Gastrocnemius medialis (tissue), 4 donors: Measurements from ENCODE around the gene SAMMSON. TPM values are rescaled to one million over a fixed set of nuclear protein-coding genes. Genes with fewer than 3 reads are reported as not detected.

ENCODE experiments used
- ATAC-seq, 2 donors: fragments of 150-250 bp; one replicate each; pipeline ENCODE4 v1.9.1; 2016
- DNase-seq, 2 donors: peaks; one replicate each; pipeline ENCODE4 v3.0.0-alpha.2; 2019
- H3K27ac ChIP-seq, 4 donors: fragments of 200-600 bp; sonication (generic); 1 replicate in 1 of 4; 2 replicates in 3 of 4; pipeline ENCODE4 v1.5.1; 2016 to 2018; ENCODE audit warnings: mild to moderate bottlenecking in 2 of 4, moderate library complexity in 1 of 4
- H3K27me3 ChIP-seq, 3 donors: fragments of 200-600 bp; sonication (generic) in 2 of 3; 1 replicate in 1 of 3; 2 replicates in 2 of 3; pipeline versions ENCODE4 v1.5.1 to v1.6.0; 2016 to 2019; ENCODE audit warnings: mild to moderate bottlenecking in 1 of 3, moderate library complexity in 1 of 3
- H3K36me3 ChIP-seq, 2 donors: fragments of 200-600 bp; sonication (generic) in 1 of 2; one replicate each; pipeline ENCODE4 v1.5.1; 2017 to 2018
- H3K4me1 ChIP-seq, 2 donors: fragments of 200-600 bp; sonication (generic) in 1 of 2; one replicate each; pipeline ENCODE4 v1.5.1; 2016 to 2017; ENCODE audit warnings: mild to moderate bottlenecking in 2 of 2
- H3K4me3 ChIP-seq, 4 donors: fragments of 200-600 bp; sonication (generic) in 3 of 4; 1 replicate in 1 of 4; 2 replicates in 3 of 4; pipeline ENCODE4 v1.5.1; 2016 to 2019; ENCODE audit warnings: mild to moderate bottlenecking in 2 of 4
- H3K9me3 ChIP-seq, 3 donors: fragments of 200-600 bp; sonication (generic) in 2 of 3; 1 replicate in 1 of 3; 2 replicates in 2 of 3; pipeline ENCODE4 v1.5.1; 2016 to 2019
- POLR2A ChIP-seq, 2 donors: fragments of 450-650 bp; IDR thresholded peaks; one replicate each; pipeline ENCODE4 v1.6.1; 2017; ENCODE audit warnings: antibody characterized with exemption in 2 of 2, mild to moderate bottlenecking in 2 of 2, moderate library complexity in 2 of 2
- in situ Hi-C, 4 donors: fragments of 200-750 bp; cut with MboI; loops; one replicate each; pipeline versions ENCODE4 v1.15.0 to v1.8.0; 2017; ENCODE audit warnings: low sequenced_read_pairs in 4 of 4
- intact Hi-C: fragments of 100-400 bp; cut with DNase I; formaldehyde crosslinking; loops from one replicate; pipeline ENCODE4 v1.15.1; 2023; ENCODE audit warnings: low total_unique reads
- total RNA-seq, 4 donors: library from RNA; depleted of rRNA; stranded (reverse); fragments of >200 nt; gene quantifications; one replicate each; pipeline versions ENCODE4 v1.1.0 to v1.2.3, GENCODE V29; 2016
- TF ChIP-seq, protein P1 (sequence below), 5 experiments: fragments of 450-650 bp in 3 of 5; fragments of 200-600 bp in 2 of 5; sonication (generic) in 2 of 5; IDR thresholded peaks in 4 of 5; conservative IDR thresholded peaks in 1 of 5; 1 replicate in 4 of 5; 2 replicates in 1 of 5; pipeline ENCODE4 v1.5.1; 2016 to 2019; ENCODE audit warnings: antibody characterized with exemption in 5 of 5, mild to moderate bottlenecking in 3 of 5, moderate library complexity in 3 of 5

SAMMSON gene
- total RNA-seq, 4 donors from 2014 or later: not detected

DNA sequence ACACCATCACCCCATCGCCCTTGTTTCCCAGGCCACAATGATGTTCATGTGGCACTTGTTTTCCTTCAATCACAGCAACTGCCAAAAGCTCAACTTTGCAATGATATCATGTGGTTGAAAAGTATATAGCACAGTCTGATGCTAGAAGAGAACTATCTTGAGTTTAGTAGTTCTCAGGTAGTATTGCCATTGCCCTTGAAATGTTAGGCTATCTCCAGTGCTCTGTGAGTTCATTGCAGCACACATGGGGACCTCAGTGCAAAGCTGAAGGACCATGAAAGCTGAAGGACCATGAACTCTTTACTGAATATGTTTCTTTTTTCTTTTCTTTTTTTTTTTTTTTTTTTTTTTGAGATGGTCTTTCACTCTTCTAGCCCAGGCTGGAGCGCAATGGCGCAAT is 35.9 kb upstream of the SAMMSON start:
- TF ChIP-seq, protein P1, sequence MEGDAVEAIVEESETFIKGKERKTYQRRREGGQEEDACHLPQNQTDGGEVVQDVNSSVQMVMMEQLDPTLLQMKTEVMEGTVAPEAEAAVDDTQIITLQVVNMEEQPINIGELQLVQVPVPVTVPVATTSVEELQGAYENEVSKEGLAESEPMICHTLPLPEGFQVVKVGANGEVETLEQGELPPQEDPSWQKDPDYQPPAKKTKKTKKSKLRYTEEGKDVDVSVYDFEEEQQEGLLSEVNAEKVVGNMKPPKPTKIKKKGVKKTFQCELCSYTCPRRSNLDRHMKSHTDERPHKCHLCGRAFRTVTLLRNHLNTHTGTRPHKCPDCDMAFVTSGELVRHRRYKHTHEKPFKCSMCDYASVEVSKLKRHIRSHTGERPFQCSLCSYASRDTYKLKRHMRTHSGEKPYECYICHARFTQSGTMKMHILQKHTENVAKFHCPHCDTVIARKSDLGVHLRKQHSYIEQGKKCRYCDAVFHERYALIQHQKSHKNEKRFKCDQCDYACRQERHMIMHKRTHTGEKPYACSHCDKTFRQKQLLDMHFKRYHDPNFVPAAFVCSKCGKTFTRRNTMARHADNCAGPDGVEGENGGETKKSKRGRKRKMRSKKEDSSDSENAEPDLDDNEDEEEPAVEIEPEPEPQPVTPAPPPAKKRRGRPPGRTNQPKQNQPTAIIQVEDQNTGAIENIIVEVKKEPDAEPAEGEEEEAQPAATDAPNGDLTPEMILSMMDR (IDR thresholded peaks at IDR 0.05 in 4 of 5, conservative IDR thresholded peaks at IDR 0.05 in 1 of 5): no peak
- TF ChIP-seq POLR2A (IDR thresholded peaks at IDR 0.05): no peak
- no peaks in the 10 kb centered on the region for H3K27me3 ChIP-seq
- ATAC-seq: no peak
- H3K36me3 ChIP-seq: peaks cover 3 to 45% of the 10 kb centered on the region in 2 donors
- no peaks in the 10 kb centered on the region for H3K9me3 ChIP-seq
- intact Hi-C loops: no loop called here
- H3K27ac ChIP-seq: no peak overlapping the region
- in situ Hi-C loops: no loop called here
- DNase-seq: no peak
- H3K4me3 ChIP-seq: no peak overlapping the region
- no peaks in the 10 kb centered on the region for H3K4me1 ChIP-seq

DNA sequence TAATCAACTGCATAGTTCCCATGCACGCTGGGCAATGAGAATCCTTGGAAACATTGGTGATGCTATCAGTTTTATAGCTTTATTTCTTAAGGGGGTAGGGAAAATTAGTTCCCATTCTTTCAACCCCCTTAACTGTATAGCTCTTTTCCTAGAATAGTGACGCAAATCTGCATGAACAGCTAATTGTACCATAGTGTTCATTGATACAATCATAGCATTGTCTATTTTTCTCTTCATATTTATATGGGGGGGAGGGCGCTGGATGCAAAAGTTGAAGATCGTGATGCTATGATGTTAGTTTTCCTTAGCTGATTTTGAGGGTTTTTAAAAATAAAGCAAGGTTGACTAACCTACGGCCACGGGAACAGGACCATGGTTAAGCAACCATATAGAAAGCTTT is 32.4 kb upstream of the SAMMSON start:
- in situ Hi-C loops (no loop called here), intact Hi-C loops (no loop called here)
- Histone ChIP-seq H3K4me3 (no peak overlapping the region), H3K36me3 (peaks cover 0 to 15% of the 10 kb centered on the region in 2 donors), H3K4me1 (no peaks in the 10 kb centered on the region), H3K9me3 (no peaks in the 10 kb centered on the region), H3K27ac (no peak overlapping the region), H3K27me3 (no peaks in the 10 kb centered on the region)
- TF ChIP-seq, protein P1 (IDR thresholded peaks at IDR 0.05 in 4 of 5, conservative IDR thresholded peaks at IDR 0.05 in 1 of 5): no peak
- TF ChIP-seq POLR2A (IDR thresholded peaks at IDR 0.05): no peak
- no peak for DNase-seq
- ATAC-seq: no peak

DNA sequence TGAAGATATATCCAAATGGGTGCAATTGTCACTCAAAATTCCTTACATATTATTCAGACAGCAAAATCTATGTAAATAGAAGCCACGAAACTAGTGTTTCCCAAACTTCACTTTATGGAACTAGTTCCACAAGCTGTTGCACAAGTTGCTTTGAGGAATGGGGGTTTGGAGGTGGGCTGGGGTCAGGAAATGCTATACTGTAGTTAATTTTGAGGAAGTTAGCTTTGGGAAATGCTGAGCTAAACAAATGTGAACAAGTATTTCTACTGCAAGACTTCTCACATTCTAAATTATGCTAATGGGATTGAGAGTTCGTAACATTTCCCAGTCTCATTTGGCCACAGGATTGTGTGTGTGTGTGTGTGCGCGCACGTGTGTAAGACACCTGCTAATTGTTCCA is 28.7 kb upstream of the SAMMSON start:
- DNase-seq (no peak), ATAC-seq (no peak)
- no peaks in the 10 kb centered on the region for H3K36me3 ChIP-seq
- intact Hi-C loops: no loop called here
- H3K9me3 ChIP-seq: no peaks in the 10 kb centered on the region
- no peak overlapping the region for H3K27ac ChIP-seq
- no peak overlapping the region for H3K4me3 ChIP-seq
- H3K4me1 ChIP-seq: no peaks in the 10 kb centered on the region
- H3K27me3 ChIP-seq: no peaks in the 10 kb centered on the region
- no peak for TF ChIP-seq POLR2A (IDR thresholded peaks at IDR 0.05)
- TF ChIP-seq, protein P1 (IDR thresholded peaks at IDR 0.05 in 4 of 5, conservative IDR thresholded peaks at IDR 0.05 in 1 of 5): no peak
- in situ Hi-C loops: no loop called here

DNA sequence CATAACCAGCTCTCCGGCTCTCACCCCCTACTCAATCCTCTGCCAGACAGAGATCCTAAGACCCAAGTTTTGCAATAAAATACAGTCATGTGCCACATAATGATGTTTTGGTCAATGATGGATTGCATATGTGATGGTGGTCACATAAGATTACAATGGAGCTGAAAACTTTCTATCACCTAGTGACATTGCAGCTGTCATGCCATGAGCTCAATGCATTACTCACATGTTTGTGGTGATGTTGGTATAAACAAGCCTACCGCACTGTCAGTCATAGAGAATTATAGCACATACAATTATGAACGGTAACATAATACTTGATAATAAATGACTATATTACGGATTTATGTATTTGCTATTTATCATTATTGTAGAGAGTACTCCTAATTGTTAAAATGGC is 26.9 kb upstream of the SAMMSON start:
- no peak for DNase-seq
- H3K27me3 ChIP-seq: no peaks in the 10 kb centered on the region
- H3K4me3 ChIP-seq: no peak overlapping the region
- TF ChIP-seq, protein P1 (IDR thresholded peaks at IDR 0.05 in 4 of 5, conservative IDR thresholded peaks at IDR 0.05 in 1 of 5): no peak
- no peak for TF ChIP-seq POLR2A (IDR thresholded peaks at IDR 0.05)
- H3K27ac ChIP-seq: no peak overlapping the region
- no peaks in the 10 kb centered on the region for H3K36me3 ChIP-seq
- no peaks in the 10 kb centered on the region for H3K9me3 ChIP-seq
- no peaks in the 10 kb centered on the region for H3K4me1 ChIP-seq
- intact Hi-C loops: no loop called here
- in situ Hi-C loops: no loop called here
- no peak for ATAC-seq

DNA sequence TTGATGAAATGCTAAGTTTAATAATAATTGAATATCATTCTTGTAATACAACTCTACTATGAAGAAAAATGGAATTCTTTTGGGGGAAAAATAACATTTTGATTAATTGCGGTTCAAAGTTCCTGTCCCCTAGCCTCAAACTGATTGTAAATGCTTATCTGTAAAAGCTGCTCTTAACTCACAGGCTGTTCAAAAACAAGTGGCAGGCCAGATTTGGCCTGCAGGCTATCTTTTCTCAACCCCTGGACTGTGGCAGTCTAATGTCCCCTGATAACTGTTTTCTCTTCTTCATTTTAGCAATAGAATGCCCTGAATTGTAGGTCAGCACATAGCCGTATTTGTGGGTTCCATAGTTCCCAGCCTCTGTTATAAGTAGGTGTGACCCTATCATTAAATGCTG is 23.5 kb upstream of the SAMMSON start:
- Histone ChIP-seq H3K9me3 (peaks cover 0 to 3% (median 0%) of the 10 kb centered on the region in 3 donors), H3K27ac (no peak overlapping the region), H3K36me3 (no peaks in the 10 kb centered on the region), H3K4me1 (no peaks in the 10 kb centered on the region), H3K27me3 (no peaks in the 10 kb centered on the region), H3K4me3 (no peak overlapping the region)
- ATAC-seq: no peak
- intact Hi-C loops (no loop called here), in situ Hi-C loops (no loop called here)
- no peak for DNase-seq
- TF ChIP-seq, protein P1 (IDR thresholded peaks at IDR 0.05 in 4 of 5, conservative IDR thresholded peaks at IDR 0.05 in 1 of 5): no peak
- TF ChIP-seq POLR2A (IDR thresholded peaks at IDR 0.05): no peak
